Stimulated activated CD4-positive, alpha-beta T cell treated with anti-CD3 and anti-CD28 coated beads, Interleukin-1b, Interleukin-23, amount 100 ng/mL, for 48 hours (primary cell): ENCODE measurements around the gene DYNC2LI1.

Source experiments
- DNase-seq: peaks from one replicate; pipeline ENCODE4 v3.0.0-alpha.2; 2020

Gene DYNC2LI1

GRCh38 chr2:43819491-43820163 is 45.8 kb downstream of the DYNC2LI1 start:
- DNase-seq = no peak

GRCh38 chr2:43822839-43823238 is 49.0 kb downstream of the DYNC2LI1 start:
- DNase-seq = no peak

- no peak for DNase-seq
Observed at GRCh38 chr2:43823751-43824150, 49.9 kb downstream of the DYNC2LI1 start.

- DNase-seq = no peak
Observed at GRCh38 chr2:43824512-43824911, 50.7 kb downstream of the DYNC2LI1 start.

- DNase-seq = no peak
Observed at GRCh38 chr2:43824951-43825493, 51.2 kb downstream of the DYNC2LI1 start.

GRCh38 chr2:43825841-43826240 is 52.0 kb downstream of the DYNC2LI1 start:
- DNase-seq = no peak

GRCh38 chr2:43826305-43827250 is 52.7 kb downstream of the DYNC2LI1 start:
- DNase-seq = no peak

- DNase-seq = no peak
Observed at GRCh38 chr2:43831543-43832294, 57.9 kb downstream of the DYNC2LI1 start.

GRCh38 chr2:43832457-43832856 is 58.6 kb downstream of the DYNC2LI1 start:
- no peak for DNase-seq

- no peak for DNase-seq
Observed at GRCh38 chr2:43837033-43837432, 63.2 kb downstream of the DYNC2LI1 start.

GRCh38 chr2:43837831-43838559 is 64.2 kb downstream of the DYNC2LI1 start:
- DNase-seq = no peak

- no peak for DNase-seq
Observed at GRCh38 chr2:43838560-43839267, 64.9 kb downstream of the DYNC2LI1 start, which contains the start of the genes ABCG5 and ABCG8. Gene ABCG5 (minus strand): TSS chr2:43838839. CDS start chr2:43838679, 160 bp downstream. Gene ABCG8 (plus strand): TSS chr2:43838971. CDS start chr2:43839054, 83 bp downstream.

GRCh38 chr2:43839776-43840564 is 66.1 kb downstream of the DYNC2LI1 start:
- no peak for DNase-seq

- no peak for DNase-seq
Observed at GRCh38 chr2:43840965-43841364, 67.1 kb downstream of the DYNC2LI1 start.

- DNase-seq = no peak
Observed at GRCh38 chr2:43841949-43842865, 68.4 kb downstream of the DYNC2LI1 start.

- no peak for DNase-seq
Observed at GRCh38 chr2:43842866-43843226, 69.0 kb downstream of the DYNC2LI1 start.

GRCh38 chr2:43845181-43845580 is 71.3 kb downstream of the DYNC2LI1 start:
- no peak for DNase-seq

GRCh38 chr2:43846140-43846793 is 72.4 kb downstream of the DYNC2LI1 start:
- DNase-seq = no peak

- DNase-seq = no peak
Observed at GRCh38 chr2:43848214-43848613, 74.4 kb downstream of the DYNC2LI1 start.
